Endothelial cell of umbilical vein (primary cell): ENCODE measurements around the gene FHIT.

ENCODE experiments used
- EZH2 ChIP-seq: IDR thresholded peaks from 2 replicates; pipeline ENCODE4 v1.6.1; 2012; ENCODE audit warnings: borderline replicate concordance, low read depth, mild to moderate bottlenecking, moderate library complexity, low read length, inconsistent platforms; ENCODE audit not compliant: severe bottlenecking
- GATA2 ChIP-seq: IDR thresholded peaks from 2 replicates; pipeline ENCODE4 v1.7.0; 2011; ENCODE audit warnings: low read depth, mild to moderate bottlenecking, moderate library complexity, mixed read lengths, low read length; ENCODE audit not compliant: insufficient read length, insufficient read depth
- JUN ChIP-seq: IDR thresholded peaks from 2 replicates; pipeline ENCODE4 v1.6.1; 2011; ENCODE audit warnings: borderline replicate concordance, low read depth; ENCODE audit not compliant: insufficient read length, insufficient read depth
- MYC ChIP-seq: IDR thresholded peaks from one replicate; pipeline ENCODE4 v1.6.1; 2011; ENCODE audit warnings: mild to moderate bottlenecking, low read depth, low read length
- POLR2A ChIP-seq: IDR thresholded peaks from 2 replicates; pipeline ENCODE4 v1.6.1; 2012; ENCODE audit warnings: low read depth, mild to moderate bottlenecking, control low read depth, low read length
- POLR2AphosphoS5 ChIP-seq: IDR thresholded peaks from 2 replicates; pipeline ENCODE4 v1.6.1; 2012; ENCODE audit warnings: low read depth, mild to moderate bottlenecking, control low read depth, low read length, moderate library complexity; ENCODE audit not compliant: insufficient read depth
- TF ChIP-seq, protein P1 (sequence below), 2 donors: IDR thresholded peaks; 1 replicate in 1 of 2; 2 replicates in 1 of 2; pipeline ENCODE4 v1.5.1; 2011; ENCODE audit warnings: low read length in 2 of 2, mild to moderate bottlenecking in 2 of 2, moderate library complexity in 2 of 2, control low read depth in 1 of 2, inconsistent platforms in 1 of 2, low read depth in 1 of 2; ENCODE audit not compliant: insufficient read depth in 1 of 2; ENCODE audit errors: extremely low read depth in 1 of 2
- TF ChIP-seq, protein P2 (sequence below): IDR thresholded peaks from 2 replicates; pipeline ENCODE4 v1.6.1; 2011; ENCODE audit not compliant: insufficient read depth, insufficient read length

DNA sequence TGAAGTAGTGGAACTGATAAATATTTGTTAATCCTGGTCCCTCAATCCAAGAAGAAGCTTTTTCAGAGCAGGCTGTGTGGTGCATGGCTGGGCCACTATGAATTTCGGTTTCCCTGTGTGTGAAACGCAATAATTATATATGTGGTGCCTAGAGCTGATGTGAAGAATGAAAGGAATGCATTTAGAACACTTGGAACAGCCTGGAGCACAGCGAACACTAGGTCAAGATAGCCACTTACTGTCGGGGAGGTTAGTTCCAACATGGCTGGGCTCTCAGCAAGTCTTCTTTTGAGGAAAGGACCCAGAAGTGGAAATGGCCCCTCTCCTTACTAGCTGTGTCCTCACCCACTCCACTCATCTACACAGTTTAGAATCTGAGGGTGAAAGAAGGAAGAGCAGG, 245.7 kb downstream of the FHIT start:
- TF ChIP-seq, protein P1, sequence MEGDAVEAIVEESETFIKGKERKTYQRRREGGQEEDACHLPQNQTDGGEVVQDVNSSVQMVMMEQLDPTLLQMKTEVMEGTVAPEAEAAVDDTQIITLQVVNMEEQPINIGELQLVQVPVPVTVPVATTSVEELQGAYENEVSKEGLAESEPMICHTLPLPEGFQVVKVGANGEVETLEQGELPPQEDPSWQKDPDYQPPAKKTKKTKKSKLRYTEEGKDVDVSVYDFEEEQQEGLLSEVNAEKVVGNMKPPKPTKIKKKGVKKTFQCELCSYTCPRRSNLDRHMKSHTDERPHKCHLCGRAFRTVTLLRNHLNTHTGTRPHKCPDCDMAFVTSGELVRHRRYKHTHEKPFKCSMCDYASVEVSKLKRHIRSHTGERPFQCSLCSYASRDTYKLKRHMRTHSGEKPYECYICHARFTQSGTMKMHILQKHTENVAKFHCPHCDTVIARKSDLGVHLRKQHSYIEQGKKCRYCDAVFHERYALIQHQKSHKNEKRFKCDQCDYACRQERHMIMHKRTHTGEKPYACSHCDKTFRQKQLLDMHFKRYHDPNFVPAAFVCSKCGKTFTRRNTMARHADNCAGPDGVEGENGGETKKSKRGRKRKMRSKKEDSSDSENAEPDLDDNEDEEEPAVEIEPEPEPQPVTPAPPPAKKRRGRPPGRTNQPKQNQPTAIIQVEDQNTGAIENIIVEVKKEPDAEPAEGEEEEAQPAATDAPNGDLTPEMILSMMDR (IDR thresholded peaks at IDR 0.05; ENCODE audit: extremely low read depth in 1 of 2, insufficient read depth in 1 of 2, low read depth in 1 of 2, low read length in 2 of 2): no peak
- TF ChIP-seq POLR2AphosphoS5: no peak
- no peak for TF ChIP-seq MYC
- TF ChIP-seq EZH2: no peak
- TF ChIP-seq POLR2A: no peak
- TF ChIP-seq, protein P2, sequence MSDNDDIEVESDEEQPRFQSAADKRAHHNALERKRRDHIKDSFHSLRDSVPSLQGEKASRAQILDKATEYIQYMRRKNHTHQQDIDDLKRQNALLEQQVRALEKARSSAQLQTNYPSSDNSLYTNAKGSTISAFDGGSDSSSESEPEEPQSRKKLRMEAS: no peak
- no peak for TF ChIP-seq GATA2
- no peak for TF ChIP-seq JUN
